Body of pancreas (tissue), 4 donors: ENCODE data around the gene GSG1L.

Experiments
- POLR2A ChIP-seq, 3 donors: fragments of 450-650 bp; IDR thresholded peaks; one replicate each; pipeline ENCODE4 v1.6.1; 2016; ENCODE audit warnings: antibody characterized with exemption in 3 of 3, mild to moderate bottlenecking in 2 of 3
- TF ChIP-seq, protein P1 (sequence below), 7 experiments: fragments of 450-650 bp in 4 of 7; fragments of 200-600 bp in 3 of 7; sonication (generic) in 3 of 7; IDR thresholded peaks; one replicate each; pipeline ENCODE4 v1.5.1; 2016 to 2019; ENCODE audit warnings: antibody characterized with exemption in 7 of 7

DNA sequence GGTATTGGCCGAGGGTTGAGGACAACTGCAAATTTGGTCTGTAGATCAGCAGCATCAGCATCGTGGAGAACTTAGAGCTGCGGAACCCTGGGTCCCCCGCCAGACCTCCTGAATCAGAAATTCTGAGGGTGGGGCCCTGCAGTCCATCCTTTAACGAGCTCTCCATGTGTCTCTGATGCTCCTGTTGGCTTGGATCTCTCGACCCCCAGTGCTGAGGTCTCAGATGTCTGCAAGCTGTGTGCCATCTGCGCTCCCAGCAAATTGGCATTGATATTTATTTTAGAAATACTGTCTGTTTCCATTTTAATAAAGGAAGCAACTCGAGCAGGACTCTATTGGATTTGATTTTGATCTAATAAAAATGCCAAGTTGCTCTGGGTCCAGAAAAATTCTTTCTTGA lies 263.6 kb downstream of the GSG1L start:
- TF ChIP-seq, protein P1, sequence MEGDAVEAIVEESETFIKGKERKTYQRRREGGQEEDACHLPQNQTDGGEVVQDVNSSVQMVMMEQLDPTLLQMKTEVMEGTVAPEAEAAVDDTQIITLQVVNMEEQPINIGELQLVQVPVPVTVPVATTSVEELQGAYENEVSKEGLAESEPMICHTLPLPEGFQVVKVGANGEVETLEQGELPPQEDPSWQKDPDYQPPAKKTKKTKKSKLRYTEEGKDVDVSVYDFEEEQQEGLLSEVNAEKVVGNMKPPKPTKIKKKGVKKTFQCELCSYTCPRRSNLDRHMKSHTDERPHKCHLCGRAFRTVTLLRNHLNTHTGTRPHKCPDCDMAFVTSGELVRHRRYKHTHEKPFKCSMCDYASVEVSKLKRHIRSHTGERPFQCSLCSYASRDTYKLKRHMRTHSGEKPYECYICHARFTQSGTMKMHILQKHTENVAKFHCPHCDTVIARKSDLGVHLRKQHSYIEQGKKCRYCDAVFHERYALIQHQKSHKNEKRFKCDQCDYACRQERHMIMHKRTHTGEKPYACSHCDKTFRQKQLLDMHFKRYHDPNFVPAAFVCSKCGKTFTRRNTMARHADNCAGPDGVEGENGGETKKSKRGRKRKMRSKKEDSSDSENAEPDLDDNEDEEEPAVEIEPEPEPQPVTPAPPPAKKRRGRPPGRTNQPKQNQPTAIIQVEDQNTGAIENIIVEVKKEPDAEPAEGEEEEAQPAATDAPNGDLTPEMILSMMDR (IDR thresholded peaks at IDR 0.05): no peak
- no peak for TF ChIP-seq POLR2A (IDR thresholded peaks at IDR 0.05)
